Aorta (tissue), 5 donors: ENCODE results near the gene ABCC9. TPM values are rescaled to one million over a fixed set of nuclear protein-coding genes. Genes with fewer than 3 reads are reported as not detected.
A peak's percentile ranks its signal among the peaks of the same experiment; 100 is the strongest.
"Not testable (repeated sequence)": the region's sequence is repeated elsewhere in the genome, so short reads cannot be mapped to it uniquely, and the experiment has no call there.

Experiments used
- ATAC-seq: fragments of 200-7000 bp; cut with Tn5 transposase; one replicate; pipeline ENCODE4 v1.9.1; 2022; ENCODE audit warnings: moderate library complexity; ENCODE audit not compliant: low FRiP score
- DNase-seq, 2 donors: peaks; one replicate each; pipeline ENCODE4 v3.0.0-alpha.2; 2020
- H3K27ac ChIP-seq, 2 donors: one replicate each; pipeline ENCODE4 v1.5.1; 2013; ENCODE audit warnings: low read length in 2 of 2, mild to moderate bottlenecking in 2 of 2, moderate library complexity in 2 of 2, control low read depth in 1 of 2, inconsistent platforms in 1 of 2, low read depth in 1 of 2
- H3K27me3 ChIP-seq, 2 donors: one replicate each; pipeline ENCODE4 v1.6.1; 2013; ENCODE audit warnings: control low read depth in 1 of 2, low read length in 1 of 2, mild to moderate bottlenecking in 1 of 2, moderate library complexity in 1 of 2; ENCODE audit not compliant: insufficient read depth in 2 of 2, control insufficient read depth in 1 of 2
- H3K36me3 ChIP-seq, 2 donors: one replicate each; pipeline ENCODE4 v1.6.1; 2013; ENCODE audit warnings: control low read depth in 1 of 2, low read length in 1 of 2, mild to moderate bottlenecking in 1 of 2; ENCODE audit not compliant: insufficient read depth in 2 of 2, control insufficient read depth in 1 of 2
- H3K4me1 ChIP-seq, 2 donors: one replicate each; pipeline ENCODE4 v1.6.1; 2013; ENCODE audit warnings: low read length in 2 of 2, control low read depth in 1 of 2, mild to moderate bottlenecking in 1 of 2, moderate library complexity in 1 of 2; ENCODE audit not compliant: insufficient read depth in 2 of 2, control insufficient read depth in 1 of 2
- H3K4me3 ChIP-seq, 2 donors: one replicate each; pipeline ENCODE4 v1.5.1; 2013; ENCODE audit warnings: low read length in 2 of 2, control low read depth in 1 of 2, mild to moderate bottlenecking in 1 of 2
- H3K9me3 ChIP-seq: one replicate; pipeline ENCODE4 v1.6.1; 2013; ENCODE audit warnings: mild to moderate bottlenecking, low read length; ENCODE audit not compliant: control insufficient read depth
- WGBS, 2 donors: extraction: QIAGEN DNeasy Blood & Tissue Kit; methylation state at CpG; one replicate each; pipeline ENCODE4 v1.1.7; 2013; 5-methylcytosine and 5-hydroxymethylcytosine counted together
- intact Hi-C, 2 donors: fragments of 100-400 bp; cut with DNase I; formaldehyde crosslinking; loops; one replicate each; pipeline versions ENCODE4 v1.14.2 to v1.15.0; 2022
- polyA plus RNA-seq, 2 donors: library from polyadenylated mRNA; stranded (reverse); fragments of 200-250 nt; gene quantifications; one replicate each; pipeline ENCODE4 v1.2.3, GENCODE V29; 2013
- total RNA-seq, 2 donors: library from RNA; stranded (reverse); fragmentation: NEBNext Ultra II Directional; extraction: Animal tissue kit (Norgen Biotek cat#: 25700); gene quantifications; one replicate each; pipeline ENCODE4 v1.2.1, GENCODE V29; 2021
- donor health status: healthy with polysubstance abuse.
- donor health status: Bipolar disorder and iron deficiency.
- donor health status: DM: no; HTN: no; CAD: no.
- donor health status: DM: no; HTN: no; CAD: no.
- donor health status: DM: yes; HTN: yes; CAD: no.

The ABCC9 gene
- total and polyA plus RNA-seq, 4 donors = 0.69 to 157 (median 24.5) TPM

DNA sequence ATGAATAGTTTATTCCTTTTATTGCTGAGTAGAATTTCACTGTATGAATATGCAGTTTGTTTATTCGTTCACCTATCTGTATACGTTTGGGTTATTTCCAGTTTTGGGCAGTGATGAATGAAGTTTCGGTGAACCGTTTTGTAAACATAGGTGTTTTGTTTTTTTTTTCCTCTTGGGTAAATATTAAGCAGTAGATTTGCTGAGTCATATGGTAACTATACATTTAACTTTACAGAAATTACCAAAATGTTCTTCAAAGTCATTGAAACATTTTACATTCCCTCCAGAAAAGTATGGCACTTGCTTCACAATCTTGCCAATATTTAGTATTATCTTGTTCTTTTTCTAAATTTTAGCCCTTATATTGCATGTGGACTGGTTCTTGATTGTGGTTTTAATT is 3.8 kb upstream of the ABCC9 start:
- ATAC-seq (no peak), DNase-seq (no peak)
- H3K27me3 ChIP-seq = no peaks in the 10 kb centered on the region
- peaks cover 7% of the 10 kb centered on the region for H3K9me3 ChIP-seq
- WGBS, 2 donors = 85 to 89% methylated on average over 4 of the region's 4 CpGs
- H3K36me3 ChIP-seq = no peaks in the 10 kb centered on the region
- H3K27ac ChIP-seq = no peak overlapping the region
- intact Hi-C loops = no loop called here
- no peak overlapping the region for H3K4me3 ChIP-seq
- no peaks in the 10 kb centered on the region for H3K4me1 ChIP-seq

DNA sequence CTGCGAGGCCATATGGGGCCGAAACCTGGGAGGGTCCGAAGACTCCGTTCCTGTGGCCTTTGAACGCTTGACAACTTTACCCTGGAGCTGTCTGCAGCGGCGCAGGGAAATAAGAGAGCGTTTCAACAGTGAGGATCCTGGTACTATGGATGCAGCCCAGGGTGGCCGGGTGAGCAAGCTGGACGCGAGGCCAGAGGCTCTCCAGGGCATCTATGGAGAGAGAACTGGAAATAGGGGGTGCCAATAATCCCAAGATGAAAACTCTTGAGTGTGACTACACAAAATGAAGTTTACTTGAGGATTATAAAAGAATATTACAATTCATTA is 1.1 kb upstream of the ABCC9 start:
- DNase-seq = no peak

DNA sequence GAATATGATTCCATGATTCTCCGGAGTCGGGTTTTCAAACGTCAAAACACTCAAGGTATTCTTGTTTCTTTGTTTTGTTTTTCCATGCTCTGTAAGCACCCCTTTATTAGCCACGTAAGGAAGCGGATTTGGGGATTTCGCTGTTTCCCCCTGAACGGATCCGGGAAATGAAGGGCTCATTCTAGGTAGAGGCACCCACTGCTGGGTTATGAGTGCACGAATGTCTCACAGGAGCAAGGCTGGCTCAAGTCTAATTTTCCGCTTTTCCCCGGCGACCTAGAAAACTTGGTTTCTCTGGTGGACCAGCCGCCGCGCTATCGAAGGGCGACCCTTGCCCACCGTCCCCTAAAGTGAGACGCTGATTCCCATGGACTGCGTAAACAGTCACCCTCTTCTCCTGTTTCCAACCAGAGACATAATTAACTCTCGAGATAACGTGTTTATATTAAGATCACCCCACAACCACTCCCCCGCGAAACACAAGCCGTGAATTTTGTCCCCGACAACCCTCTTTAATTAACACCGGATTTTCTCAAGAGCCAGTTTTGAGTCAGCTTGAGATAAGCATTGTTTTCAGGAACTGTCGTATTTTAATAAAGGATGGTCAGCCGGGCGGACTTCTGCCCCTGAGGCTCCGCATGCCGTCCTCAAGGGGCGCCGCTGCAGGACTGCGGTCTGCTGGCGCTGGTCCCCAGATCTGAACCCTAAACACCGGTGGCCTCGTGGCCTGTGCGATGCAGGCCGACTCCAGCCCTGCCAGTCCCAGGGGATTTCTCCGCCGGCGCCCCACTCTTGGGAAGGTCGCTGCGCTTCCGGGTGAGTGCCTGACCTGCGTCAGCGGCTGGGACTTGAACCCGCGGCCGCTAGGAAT is 515 bp upstream of the ABCC9 start:
- intact Hi-C loops = loop anchor here in 1 of 2 donors (5.0 kb wide), 2 partner anchors 164 to 244 kb away; no protein-coding TSS in a partner anchor
- WGBS, 2 donors = 1% methylated on average over 51 of the region's 51 CpGs
- peak overlapping the region; percentile 7 to 46 for H3K27ac ChIP-seq
- no peaks in the 10 kb centered on the region for H3K4me1 ChIP-seq
- no peaks in the 10 kb centered on the region for H3K36me3 ChIP-seq
- H3K27me3 ChIP-seq = no peaks in the 10 kb centered on the region
- ATAC-seq = peak; percentile 78
- DNase-seq = peak; percentile 72 to 85
- peaks cover 7% of the 10 kb centered on the region for H3K9me3 ChIP-seq
- H3K4me3 ChIP-seq = peak overlapping the region; percentile 43 to 76

More for the DNA sequence above, 1.1 kb upstream of the ABCC9 start:
- Histone ChIP-seq H3K9me3 (peaks cover 7% of the 10 kb centered on the region), H3K36me3 (no peaks in the 10 kb centered on the region), H3K4me1 (no peaks in the 10 kb centered on the region), H3K4me3 (peak overlapping the region in 1 of 2 donors; percentile 76), H3K27ac (no peak overlapping the region), H3K27me3 (no peaks in the 10 kb centered on the region)
- intact Hi-C loops = loop anchor here in 1 of 2 donors (5.0 kb wide), 2 partner anchors 165 to 245 kb away; no protein-coding TSS in a partner anchor
- ATAC-seq = peak; percentile 28
- 30 to 33% methylated on average over 11 of the region's 11 CpGs for WGBS, 2 donors

DNA sequence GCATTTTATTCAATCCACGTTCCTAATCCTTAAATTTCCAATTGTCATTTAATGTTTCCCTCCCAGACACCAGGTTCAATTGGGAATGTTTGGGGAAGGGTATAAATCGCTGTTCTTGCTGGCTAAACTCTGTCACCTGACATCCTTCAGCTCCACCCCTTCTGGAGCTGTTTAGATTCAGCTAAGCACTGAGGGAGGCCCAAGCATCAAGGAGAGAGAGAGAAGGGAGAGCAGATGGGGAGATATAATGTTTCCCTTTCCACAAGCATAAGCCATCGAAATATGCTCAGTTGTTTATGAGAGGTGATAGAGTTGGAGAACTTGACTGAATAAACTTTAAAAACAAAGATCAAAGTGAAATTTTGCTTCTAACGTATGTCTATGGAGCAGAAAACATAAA is 1.8 kb downstream of the ABCC9 start:
- H3K27me3 ChIP-seq = no peaks in the 10 kb centered on the region
- intact Hi-C loops = no loop called here
- no peak overlapping the region for H3K27ac ChIP-seq
- H3K36me3 ChIP-seq = no peaks in the 10 kb centered on the region
- 86 to 90% methylated on average over 4 of the region's 4 CpGs for WGBS, 2 donors
- H3K9me3 ChIP-seq = no peaks in the 10 kb centered on the region
- DNase-seq (no peak), ATAC-seq (peak; percentile 39)
- peak overlapping the region in 1 of 2 donors; percentile 76 for H3K4me3 ChIP-seq
- H3K4me1 ChIP-seq = no peaks in the 10 kb centered on the region

DNA sequence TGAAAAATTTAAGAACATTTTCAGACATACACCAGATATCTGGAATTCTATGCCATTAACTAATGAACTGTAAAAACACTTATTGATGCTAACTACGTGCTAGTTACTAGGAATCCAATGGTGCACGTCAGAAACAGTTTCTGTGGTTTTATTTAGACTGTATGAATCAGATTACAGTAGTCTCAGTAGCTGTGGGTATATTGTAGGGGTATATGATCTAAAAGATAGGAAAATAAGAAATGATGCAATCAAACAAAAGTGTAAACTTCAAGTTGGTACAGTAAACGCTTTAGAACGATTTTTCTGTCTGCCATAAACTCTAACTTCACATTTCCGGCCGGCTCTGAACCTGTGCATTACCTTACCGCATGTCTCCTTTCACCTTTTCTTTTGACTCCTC is 2.3 kb downstream of the ABCC9 start:
- ATAC-seq = no peak
- no peaks in the 10 kb centered on the region for H3K36me3 ChIP-seq
- H3K27me3 ChIP-seq = no peaks in the 10 kb centered on the region
- WGBS, 2 donors = 87 to 88% methylated on average over 7 of the region's 7 CpGs
- H3K4me3 ChIP-seq = no peak overlapping the region
- intact Hi-C loops = no loop called here
- no peak for DNase-seq
- H3K9me3 ChIP-seq = no peaks in the 10 kb centered on the region
- H3K4me1 ChIP-seq = no peaks in the 10 kb centered on the region
- H3K27ac ChIP-seq = no peak overlapping the region

DNA sequence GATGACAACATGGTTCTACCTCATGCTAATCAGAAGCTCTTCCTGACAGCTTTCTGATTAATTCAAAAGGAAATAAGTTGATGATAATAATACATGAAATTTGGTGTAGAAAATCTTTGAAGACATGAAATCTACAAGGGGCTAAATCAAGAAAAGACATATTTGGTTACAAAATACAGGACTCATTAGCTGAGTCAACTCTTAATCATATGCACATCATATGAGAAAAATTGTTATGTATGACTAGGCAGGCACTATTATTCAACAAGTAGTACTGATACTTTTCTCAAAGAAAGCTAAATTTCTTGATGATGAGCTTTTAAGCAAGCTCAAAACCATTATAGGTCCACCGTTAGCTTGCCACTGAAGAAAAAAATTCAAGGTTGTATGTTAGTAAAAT is 7.1 kb downstream of the ABCC9 start:
- ATAC-seq (no peak), DNase-seq (no peak)
- H3K4me3 ChIP-seq = no peak overlapping the region
- no peaks in the 10 kb centered on the region for H3K27me3 ChIP-seq
- no peak overlapping the region for H3K27ac ChIP-seq
- intact Hi-C loops = no loop called here
- no peaks in the 10 kb centered on the region for H3K4me1 ChIP-seq
- H3K9me3 ChIP-seq = no peaks in the 10 kb centered on the region
- H3K36me3 ChIP-seq = no peaks in the 10 kb centered on the region
- 97 to 100% methylated on average over 1 of the region's 1 CpG for WGBS, 2 donors

DNA sequence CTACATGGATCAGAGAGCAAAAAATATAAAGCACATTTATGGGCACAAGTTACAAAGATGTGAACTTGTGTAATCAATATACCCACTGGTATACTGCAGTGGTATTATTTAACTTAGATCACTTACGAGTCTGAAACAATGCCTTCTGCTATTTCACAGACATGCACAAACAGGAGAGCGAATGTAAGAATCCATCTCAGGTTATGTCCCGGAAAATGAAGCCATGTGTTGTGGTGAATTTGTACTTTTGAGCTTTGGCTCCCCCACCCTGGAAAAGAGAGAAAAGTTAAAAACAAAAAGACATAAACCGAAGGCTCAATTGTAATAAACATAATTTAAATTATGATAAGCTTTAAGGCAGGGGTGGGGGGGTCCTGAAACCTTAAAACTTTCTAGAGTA is 7.6 kb downstream of the ABCC9 start:
- intact Hi-C loops = no loop called here
- H3K4me1 ChIP-seq = no peaks in the 10 kb centered on the region
- ATAC-seq = no peak
- WGBS, 2 donors = 84 to 85% methylated on average over 4 of the region's 4 CpGs
- H3K36me3 ChIP-seq = no peaks in the 10 kb centered on the region
- no peak overlapping the region for H3K4me3 ChIP-seq
- DNase-seq = no peak
- H3K27me3 ChIP-seq = no peaks in the 10 kb centered on the region
- H3K9me3 ChIP-seq = no peaks in the 10 kb centered on the region
- no peak overlapping the region for H3K27ac ChIP-seq

DNA sequence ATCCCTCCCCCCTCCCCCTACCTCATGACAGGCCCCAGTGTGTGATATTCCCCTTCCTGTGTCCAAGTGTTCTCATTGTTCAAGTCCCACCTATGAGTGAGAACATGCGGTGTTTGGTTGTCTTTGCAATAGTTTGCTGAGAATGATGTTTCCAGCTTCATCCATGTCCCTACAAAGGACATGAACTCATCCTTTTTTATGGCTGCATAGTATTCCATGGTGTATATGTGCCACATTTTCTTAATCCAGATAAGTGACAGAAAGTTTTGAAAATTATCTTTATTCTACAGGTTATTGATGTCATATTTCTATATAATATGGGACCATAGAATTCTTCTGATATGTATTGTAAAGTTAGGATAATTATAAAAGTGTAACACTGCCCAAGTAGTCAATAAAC is 11.3 kb downstream of the ABCC9 start:
- H3K4me1 ChIP-seq, ATAC-seq, H3K36me3 ChIP-seq, intact Hi-C loops, H3K9me3 ChIP-seq, H3K27me3 ChIP-seq, H3K27ac ChIP-seq, H3K4me3 ChIP-seq, DNase-seq: not testable (repeated sequence)
- WGBS, 2 donors = 99 to 100% methylated on average over 1 of the region's 1 CpG

DNA sequence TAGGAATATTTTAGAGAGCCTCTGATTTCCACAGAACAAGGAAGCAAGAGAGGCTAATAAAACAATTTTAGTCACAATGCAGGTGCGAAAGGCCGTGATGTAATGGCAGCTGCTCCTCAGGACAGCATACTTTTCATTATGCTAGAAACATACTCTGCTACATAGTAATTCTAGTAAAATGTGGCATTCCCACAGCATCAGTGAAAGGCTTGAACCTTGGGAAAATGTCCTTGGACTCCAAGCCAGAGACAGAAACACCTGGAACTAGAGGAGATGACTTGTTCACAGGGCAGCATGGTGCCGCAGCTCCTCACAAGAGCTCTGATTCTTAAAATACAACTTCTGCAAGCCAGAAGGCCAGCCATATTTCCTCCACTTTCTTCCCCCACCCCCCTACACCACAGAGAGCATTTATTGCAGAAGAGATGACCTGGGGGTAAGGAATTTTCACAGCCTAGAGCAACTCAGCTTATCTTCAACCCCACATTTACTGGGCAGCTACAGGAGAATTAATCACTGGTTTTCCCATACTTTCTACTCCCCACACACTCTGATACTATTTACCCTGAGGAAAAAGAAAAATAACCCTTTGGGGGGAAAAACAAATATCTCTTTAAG is 15.8 kb downstream of the ABCC9 start:
- Histone ChIP-seq H3K9me3 (no peaks in the 10 kb centered on the region), H3K4me1 (no peaks in the 10 kb centered on the region), H3K27ac (no peak overlapping the region), H3K36me3 (no peaks in the 10 kb centered on the region), H3K27me3 (no peaks in the 10 kb centered on the region), H3K4me3 (no peak overlapping the region)
- 97 to 98% methylated on average over 3 of the region's 3 CpGs for WGBS, 2 donors
- intact Hi-C loops = no loop called here
- ATAC-seq = no peak
- DNase-seq = no peak
